ENCODE data around the gene OR1K1. TPM values are rescaled to one million over a fixed set of nuclear protein-coding genes. Genes with fewer than 3 reads are reported as not detected.
"Not testable (repeated sequence)": the region's sequence is repeated elsewhere in the genome, so short reads cannot be mapped to it uniquely, and the experiment has no call there.

OR1K1 gene
- total RNA-seq, 1 experiment from 2014 or later, result not detected

GRCh38 chr9:122827761-122828093 is 27.8 kb downstream of the OR1K1 start:
- Histone ChIP-seq H3K79me2 (ENCODE audit: insufficient read depth, low read length) (peaks cover 33% of the 10 kb centered on the region), H3K9me2 (ENCODE audit: insufficient read depth) (no peaks in the 10 kb centered on the region; the same call in 1 of the 2 replicates), H3K4me3 (replicated peaks in 1 of 2; ENCODE audit: low read depth in 1 of 2, low read length in 2 of 2) (peak overlapping the region; percentile 82 to 84), H3K27me3 (ENCODE audit: insufficient read depth, low read length) (no peaks in the 10 kb centered on the region), H3K9ac (ENCODE audit: low read length) (peak overlapping the region; percentile 87), H3K4me1 (ENCODE audit: control insufficient read depth in 1 of 2, insufficient read depth in 2 of 2, low read length in 2 of 2) (peaks cover 7 to 15% of the 10 kb centered on the region in 2 experiments; a peak in 3 of 4 replicates), H4K20me1 (ENCODE audit: insufficient read depth) (no peaks in the 10 kb centered on the region), H3K9me3 (ENCODE audit: control insufficient read depth in 1 of 2, insufficient read depth in 1 of 2, low read depth in 1 of 2, low read length in 2 of 2) (no peaks in the 10 kb centered on the region), H3K4me2 (ENCODE audit: low read length) (peak overlapping the region; percentile 90), H3K36me3 (ENCODE audit: control insufficient read depth in 1 of 2, insufficient read depth in 2 of 2, low read length in 2 of 2) (peaks cover 7 to 11% of the 10 kb centered on the region in 2 experiments; a peak in 2 of 4 replicates), H3K27ac (ENCODE audit: low read depth, low read length) (peak overlapping the region; percentile 81), H2AFZ (ENCODE audit: low read depth, low read length, poor library complexity, severe bottlenecking) (no peak overlapping the region)
- DNase-seq (ENCODE audit: low read depth, low spot score) (no peak), ATAC-seq (peak; percentile 18)
- RAD21 ChIA-PET (ENCODE audit: low non-redundant PET in 1 of 2, low total read pairs in 2 of 2, uncharacterized antibody in 2 of 2, unreplicated experiment in 2 of 2), result interaction anchor here in 1 of 2 experiments (1.1 kb wide), 1 partner anchor 522 kb away, joined by 5 read pairs; no protein-coding TSS in a partner anchor
- TF ChIP-seq REST (IDR thresholded peaks at IDR 0.05; ENCODE audit: low read depth) (no peak), SP1 (IDR thresholded peaks at IDR 0.05; ENCODE audit: low read depth) (no peak), JUND (IDR thresholded peaks at IDR 0.05) (no peak), CBX3 (IDR thresholded peaks at IDR 0.05; ENCODE audit: low read depth) (no peak), ZBTB33 (IDR thresholded peaks at IDR 0.05; ENCODE audit: extremely low read depth, insufficient replicate concordance, low read length) (no peak), YY1 (IDR thresholded peaks at IDR 0.05; ENCODE audit: extremely low read depth, insufficient replicate concordance, low read depth, low read length) (no peak), EZH2 (IDR thresholded peaks at IDR 0.05) (no peak), EGR1 (IDR thresholded peaks at IDR 0.05; ENCODE audit: low read depth) (no peak), RAD21 (IDR thresholded peaks at IDR 0.05; ENCODE audit: low read depth) (no peak), TCF7L2 (IDR thresholded peaks at IDR 0.05; ENCODE audit: borderline replicate concordance, extremely low read depth, insufficient read depth, insufficient read length) (no peak), ATF3 (IDR thresholded peaks at IDR 0.05) (no peak)
- POLR2A ChIA-PET, result interaction anchor here (1.1 kb wide), 1 partner anchor 10 kb away, joined by 5 read pairs; no protein-coding TSS in a partner anchor
- CTCF ChIA-PET, result interaction anchor here (0.8 to 1.4 kb wide), 4 partner anchors 8 to 703 kb away, joined by 3 to 5 read pairs (median 5); no protein-coding TSS in a partner anchor
- no TSS peak for BruUV-seq (replicated peaks)
- intact Hi-C loops (cut with micrococcal nuclease), result loop anchor here (5.0 kb wide), 1 partner anchor 525 kb away; no protein-coding TSS in a partner anchor

- H3K4me2 ChIP-seq (ENCODE audit: low read length), result peak overlapping the region; percentile 90
- H3K4me1 ChIP-seq (ENCODE audit: control insufficient read depth in 1 of 2, insufficient read depth in 2 of 2, low read length in 2 of 2), result peaks cover 15 to 23% of the 10 kb centered on the region in 2 experiments; a peak in 3 of 4 replicates
- intact Hi-C loops (cut with micrococcal nuclease), result loop anchor here (5.0 kb wide), 1 partner anchor 523 kb away; no protein-coding TSS in a partner anchor
- H3K4me3 ChIP-seq (replicated peaks in 1 of 2; ENCODE audit: low read depth in 1 of 2, low read length in 2 of 2), result peak overlapping the region; percentile 82 to 84
- H3K27me3 ChIP-seq (ENCODE audit: insufficient read depth, low read length); H3K9me3 ChIP-seq (ENCODE audit: control insufficient read depth in 1 of 2, insufficient read depth in 1 of 2, low read depth in 1 of 2, low read length in 2 of 2); ATAC-seq; H3K9me2 ChIP-seq (ENCODE audit: insufficient read depth); DNase-seq (ENCODE audit: low read depth, low spot score); H3K36me3 ChIP-seq (ENCODE audit: control insufficient read depth in 1 of 2, insufficient read depth in 2 of 2, low read length in 2 of 2); BruUV-seq (replicated peaks); POLR2A ChIA-PET; H4K20me1 ChIP-seq (ENCODE audit: insufficient read depth): not testable (repeated sequence)
- ChIA-PET RAD21 (ENCODE audit: low non-redundant PET in 1 of 2, low total read pairs in 2 of 2, uncharacterized antibody in 2 of 2, unreplicated experiment in 2 of 2) (interaction anchor here in 1 of 2 experiments (1.1 kb wide), 1 partner anchor 521 kb away, joined by 5 read pairs; no protein-coding TSS in a partner anchor), CTCF (interaction anchor here (1.2 to 1.4 kb wide), 2 partner anchors 9 to 521 kb away, joined by 5 read pairs; no protein-coding TSS in a partner anchor)
- peak overlapping the region; percentile 81 for H3K27ac ChIP-seq (ENCODE audit: low read depth, low read length)
- peaks cover 33% of the 10 kb centered on the region for H3K79me2 ChIP-seq (ENCODE audit: insufficient read depth, low read length)
- peak overlapping the region; percentile 95 for H2AFZ ChIP-seq (ENCODE audit: low read depth, low read length, poor library complexity, severe bottlenecking)
- peak overlapping the region; percentile 87 for H3K9ac ChIP-seq (ENCODE audit: low read length)
These were observed 29.0 kb downstream of the OR1K1 start for GRCh38 chr9:122828965-122829284.

Measured in HCT116 (cell line).